GM21737 (cell line): ENCODE results near the gene CHRNA10.

Experiments
- ATAC-seq: cut with Tn5 transposase; IDR thresholded peaks from one replicate; pipeline ENCODE4 v1.9.1; 2021; ENCODE audit warnings: mild to moderate bottlenecking, moderate library complexity; ENCODE audit not compliant: unreplicated experiment

The CHRNA10 gene

GRCh38 chr11:3635641-3636375 lies 35.4 kb downstream of the CHRNA10 start:
- no peak for ATAC-seq

- ATAC-seq: no peak
Observed at GRCh38 chr11:3632070-3632660, 39.0 kb downstream of the CHRNA10 start.

GRCh38 chr11:3631331-3631730 lies 39.9 kb downstream of the CHRNA10 start:
- ATAC-seq: no peak

GRCh38 chr11:3627291-3627690 lies 43.9 kb downstream of the CHRNA10 start:
- ATAC-seq: no peak

DNA sequence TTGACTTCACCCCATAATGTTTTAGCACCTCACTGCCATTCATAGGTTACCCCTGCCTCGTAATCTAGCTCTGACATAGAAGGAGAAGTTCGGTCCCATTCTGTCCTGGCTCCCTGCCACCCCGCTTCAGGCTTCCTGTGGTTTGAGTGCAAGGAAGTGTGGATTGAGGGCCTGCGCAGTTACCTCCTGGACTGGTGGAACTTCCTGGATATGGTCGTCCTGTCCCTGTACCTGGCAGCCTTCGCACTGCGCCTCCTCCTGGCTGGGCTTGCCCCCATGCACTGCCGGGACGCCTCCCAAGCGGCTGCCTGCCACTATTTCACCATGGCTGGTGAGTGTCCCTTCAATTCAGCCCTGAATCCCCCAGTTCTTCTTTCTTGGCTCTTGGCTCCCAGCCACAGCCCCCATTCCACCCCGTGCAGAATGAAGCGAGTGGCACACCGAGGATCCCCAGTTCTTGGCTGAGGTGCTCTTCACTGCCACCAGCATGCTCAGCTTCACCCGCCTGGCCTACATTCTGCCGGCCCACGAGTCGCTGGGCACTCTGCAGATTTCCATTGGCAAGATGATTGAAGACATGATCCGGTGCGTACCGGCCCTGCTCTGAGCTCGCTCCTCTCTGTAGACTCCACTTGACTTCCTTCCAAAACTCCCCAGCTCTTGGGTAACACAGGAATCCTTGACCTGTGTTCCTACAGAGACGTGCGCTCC lies 44.8 kb downstream of the CHRNA10 start:
- ATAC-seq: no peak

DNA sequence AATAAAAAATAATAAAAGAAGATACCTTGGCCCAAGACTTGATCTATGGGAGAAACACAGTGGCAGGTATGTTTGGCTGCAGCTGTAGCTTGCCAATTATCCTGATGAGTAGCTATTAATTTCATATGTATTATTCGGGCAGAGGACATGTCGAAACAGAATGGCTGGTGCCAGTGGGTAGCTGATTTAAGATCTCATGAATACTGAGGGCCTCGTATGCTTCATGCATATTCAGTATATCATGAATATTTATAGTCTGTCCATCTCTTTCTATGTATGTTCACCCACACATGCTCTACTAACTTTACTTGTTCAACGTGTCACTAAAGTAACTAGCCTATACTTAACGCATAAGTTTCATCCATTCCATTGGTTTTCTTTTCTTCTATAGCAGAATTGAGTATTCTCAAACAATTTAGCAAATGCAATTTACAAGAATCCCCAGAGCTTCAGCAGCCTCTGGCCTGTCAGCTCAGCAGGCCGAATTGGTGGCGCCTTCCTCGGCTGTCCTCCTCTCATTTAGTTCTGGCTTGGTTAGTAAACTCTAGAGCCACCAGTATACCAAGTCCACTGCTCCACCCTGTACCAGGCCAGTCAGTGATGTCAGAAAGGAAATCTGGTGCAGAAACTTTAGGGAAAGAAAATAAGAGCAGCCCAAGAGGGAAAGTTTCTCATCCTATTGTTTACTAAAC lies 47.3 kb downstream of the CHRNA10 start:
- no peak for ATAC-seq

DNA sequence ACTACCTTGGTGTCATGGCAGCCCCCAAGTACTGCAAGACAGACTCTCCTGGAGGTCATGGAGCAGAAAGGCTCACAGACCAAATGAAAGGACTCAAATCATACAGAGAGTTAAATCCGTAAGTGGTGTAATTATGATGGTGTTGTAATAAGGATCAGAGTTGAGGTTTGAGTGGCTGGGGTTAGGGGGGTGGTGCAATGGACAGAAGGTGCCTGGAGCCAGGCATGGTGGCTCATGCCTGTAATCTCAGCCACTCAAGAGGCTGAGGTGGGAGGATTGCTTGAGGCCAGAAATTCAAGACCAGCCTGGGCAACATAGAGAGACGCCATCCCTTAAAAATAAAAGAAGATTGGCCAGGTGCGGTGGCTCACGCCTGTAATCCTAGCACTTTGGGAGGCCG lies 48.1 kb downstream of the CHRNA10 start:
- ATAC-seq: no peak

- no peak for ATAC-seq
Observed at GRCh38 chr11:3622521-3622920, 48.7 kb downstream of the CHRNA10 start.

- no peak for ATAC-seq
Observed at GRCh38 chr11:3617990-3618389, 53.2 kb downstream of the CHRNA10 start.

- ATAC-seq: no peak
Observed at GRCh38 chr11:3616721-3617460, 54.3 kb downstream of the CHRNA10 start.

- ATAC-seq: no peak
Observed at GRCh38 chr11:3615998-3616397, 55.2 kb downstream of the CHRNA10 start.
